Ramos (cell line): ENCODE measurements around the gene LOXL1.

Experiments
- in situ Hi-C: fragments of 300-500 bp; cut with MboI; formaldehyde crosslinking; loops from one replicate; pipeline ENCODE4 v1.14.3; 2022; ENCODE audit warnings: low sequenced_read_pairs; ENCODE audit not compliant: unreplicated experiment

Gene LOXL1

GRCh38 chr15:73899197-73900094 lies 26.8 kb upstream of the LOXL1 start:
- in situ Hi-C loops, result no loop called here

GRCh38 chr15:73900095-73900712 lies 26.1 kb upstream of the LOXL1 start:
- in situ Hi-C loops, result no loop called here

GRCh38 chr15:73901126-73901810 lies 25.0 kb upstream of the LOXL1 start:
- in situ Hi-C loops, result no loop called here

- in situ Hi-C loops, result no loop called here
These were observed 23.9 kb upstream of the LOXL1 start for GRCh38 chr15:73902121-73903020.

- in situ Hi-C loops, result no loop called here
These were observed 22.0 kb upstream of the LOXL1 start for GRCh38 chr15:73904026-73904815.

- in situ Hi-C loops, result no loop called here
These were observed 20.9 kb upstream of the LOXL1 start for GRCh38 chr15:73905225-73905827.

GRCh38 chr15:73906346-73907034 lies 19.8 kb upstream of the LOXL1 start:
- in situ Hi-C loops, result no loop called here

GRCh38 chr15:73907035-73907408 lies 19.2 kb upstream of the LOXL1 start:
- in situ Hi-C loops, result no loop called here

GRCh38 chr15:73908030-73908821 lies 18.0 kb upstream of the LOXL1 start:
- in situ Hi-C loops, result no loop called here

- in situ Hi-C loops, result no loop called here
These were observed 17.5 kb upstream of the LOXL1 start for GRCh38 chr15:73908822-73909122.

- in situ Hi-C loops, result no loop called here
These were observed 16.6 kb upstream of the LOXL1 start for GRCh38 chr15:73909651-73910050.

- in situ Hi-C loops, result no loop called here
These were observed 15.5 kb upstream of the LOXL1 start for GRCh38 chr15:73910522-73911303.

- in situ Hi-C loops, result no loop called here
These were observed 14.1 kb upstream of the LOXL1 start for GRCh38 chr15:73912030-73912596.

GRCh38 chr15:73914145-73914544 lies 12.1 kb upstream of the LOXL1 start:
- in situ Hi-C loops, result no loop called here

- in situ Hi-C loops, result no loop called here
These were observed 11.2 kb upstream of the LOXL1 start for GRCh38 chr15:73915082-73915481.

GRCh38 chr15:73918784-73919183 lies 7.5 kb upstream of the LOXL1 start:
- in situ Hi-C loops, result no loop called here

GRCh38 chr15:73919706-73920105 lies 6.6 kb upstream of the LOXL1 start:
- in situ Hi-C loops, result no loop called here
